Heart right ventricle (tissue), 16 donors: ENCODE results near the gene KCNQ5. TPM values are rescaled to one million over a fixed set of nuclear protein-coding genes. Genes with fewer than 3 reads are reported as not detected.

ENCODE experiments used
- ATAC-seq, 8 donors: fragments of 200-7000 bp; cut with Tn5 transposase; one replicate each; pipeline ENCODE4 v1.9.1; 2020; ENCODE audit warnings: mild to moderate bottlenecking in 8 of 8, moderate library complexity in 8 of 8, moderate number of reproducible peaks in 1 of 8
- DNase-seq, 2 donors: peaks; one replicate each; pipeline ENCODE4 v3.0.0-alpha.2; 2020
- H3K27ac ChIP-seq, 10 donors: fragments of 200-600 bp; sonication (generic) in 2 of 10; one replicate each; pipeline versions ENCODE4 v1.5.0 to v1.8.0; 2020 to 2022; ENCODE audit warnings: mild to moderate bottlenecking in 3 of 10
- H3K27me3 ChIP-seq, 7 donors: fragments of 200-600 bp; one replicate each; pipeline ENCODE4 v1.8.0; 2021 to 2022; ENCODE audit warnings: mild to moderate bottlenecking in 2 of 7
- H3K36me3 ChIP-seq, 9 donors: fragments of 200-600 bp; sonication (generic) in 1 of 9; one replicate each; pipeline versions ENCODE4 v1.5.0 to v1.8.0; 2020 to 2022; ENCODE audit warnings: mild to moderate bottlenecking in 2 of 9
- H3K4me1 ChIP-seq, 9 donors: fragments of 200-600 bp; sonication (generic) in 1 of 9; one replicate each; pipeline versions ENCODE4 v1.5.0 to v1.8.0; 2020 to 2022; ENCODE audit warnings: mild to moderate bottlenecking in 4 of 9
- H3K4me3 ChIP-seq, 10 donors: fragments of 200-600 bp; sonication (generic) in 2 of 10; one replicate each; pipeline versions ENCODE4 v1.5.0 to v1.8.0; 2020 to 2022; ENCODE audit warnings: mild to moderate bottlenecking in 7 of 10, moderate library complexity in 2 of 10
- H3K9me3 ChIP-seq, 11 donors: fragments of 200-600 bp in 10 of 11; sonication (generic) in 2 of 11; one replicate each; pipeline versions ENCODE4 v1.5.0 to v1.8.0; 2013 to 2022; ENCODE audit warnings: mild to moderate bottlenecking in 2 of 11, control low read depth in 1 of 11, moderate library complexity in 1 of 11
- CTCF ChIP-seq, 9 donors: fragments of 200-600 bp; sonication (generic) in 2 of 9; IDR thresholded peaks; one replicate each; pipeline versions ENCODE4 v1.5.0 to v1.8.0; 2021 to 2022; ENCODE audit warnings: antibody characterized with exemption in 9 of 9, mild to moderate bottlenecking in 5 of 9, moderate library complexity in 1 of 9
- WGBS, 2 donors: extraction: QIAGEN DNeasy Blood & Tissue Kit; methylation state at CpG; one replicate each; pipeline ENCODE4 v1.1.7; 2013; ENCODE audit warnings: inconsistent platforms in 1 of 2; 5-methylcytosine and 5-hydroxymethylcytosine counted together
- intact Hi-C, 10 donors: fragments of 100-400 bp; cut with DNase I; formaldehyde crosslinking; loops; one replicate each; pipeline versions ENCODE4 v1.11.1 to v1.14.2; 2022
- polyA plus RNA-seq, 2 donors: library from polyadenylated mRNA; stranded (reverse); fragments of 200-250 nt; gene quantifications; one replicate each; pipeline ENCODE4 v1.2.3, GENCODE V29; 2013
- total RNA-seq, 10 donors: library from RNA; stranded (reverse); fragmentation: NEBNext Ultra II Directional in 3 of 10; extraction: Animal tissue kit (Norgen Biotek cat#: 25700) in 3 of 10; gene quantifications; one replicate each; pipeline versions ENCODE4 v1.2.1 to v1.2.4, GENCODE V29; 2021 to 2023
- donor health status: Arrhythmogenic right ventricular cardiomyopathy.
- donor health status: ischemic (EF 13 %, LVEDD 7.1; RV severe dilation, severe dysfunction).
- donor health status: healthy with polysubstance abuse.
- donor health status: DM: no; HTN: yes; CAD: no.
- donor health status: DM: no; HTN: no; CAD: no.
- donor health status: ischemic (EF 25% LVEDD 6.9; RV normal size, moderate dysfunction).
- donor health status: ischemic (EF 25% LVEDD 5.7; RV mildly dilated, moderate dysfunction).
- donor health status: healthy.
- donor health status: DM: yes; HTN: yes; CAD: no.
- donor health status: Ischemic cardiomyopathy.
- donor health status: ischemic (EF 35%, LVEDD 5.7; RV mildly dilated, moderate dysfunction).
- donor health status: nonischemic (EF 11% LVEDD 7.7; RV severe dilation, severe dysfunction).
- donor health status: DM: yes; HTN: yes; CAD: no.
- donor health status: PGD.
- donor health status: ischemic (EF 29% LVEDD 5.4; RV normal size, mild dysfunction).
- donor health status: nonischemic (EF 23%, LVEDD 6.1; RV moderate dilation, normal function).

KCNQ5 gene
- total and polyA plus RNA-seq, 12 donors, result under 0.01 to 0.15 (median 0.12) TPM; not detected in 9

GRCh38 chr6:73054958-73055357 is 433.1 kb downstream of the KCNQ5 start:
- Histone ChIP-seq H3K27me3 (no peaks in the 10 kb centered on the region), H3K4me3 (no peak overlapping the region), H3K36me3 (no peaks in the 10 kb centered on the region), H3K27ac (no peak overlapping the region), H3K4me1 (no peaks in the 10 kb centered on the region), H3K9me3 (peaks cover 0 to 6% (median 0%) of the 10 kb centered on the region in 11 donors)
- ATAC-seq, result no peak
- intact Hi-C loops, result no loop called here
- DNase-seq, result no peak
- TF ChIP-seq CTCF (IDR thresholded peaks at IDR 0.05), result no peak
- WGBS, 2 donors, result 83 to 86% methylated on average over 11 of the region's 11 CpGs

- Histone ChIP-seq H3K36me3 (no peaks in the 10 kb centered on the region), H3K27ac (no peak overlapping the region), H3K4me1 (no peaks in the 10 kb centered on the region), H3K4me3 (no peak overlapping the region), H3K27me3 (no peaks in the 10 kb centered on the region), H3K9me3 (peaks cover 0 to 6% (median 0%) of the 10 kb centered on the region in 11 donors)
- 73 to 80% methylated on average over 3 of the region's 3 CpGs for WGBS, 2 donors
- intact Hi-C loops, result no loop called here
- DNase-seq (no peak), ATAC-seq (no peak)
- TF ChIP-seq CTCF (IDR thresholded peaks at IDR 0.05), result no peak
Measured at GRCh38 chr6:73058736-73059135, 436.9 kb downstream of the KCNQ5 start.

- Histone ChIP-seq H3K27ac (no peak overlapping the region), H3K27me3 (no peaks in the 10 kb centered on the region), H3K36me3 (no peaks in the 10 kb centered on the region), H3K4me1 (no peaks in the 10 kb centered on the region), H3K9me3 (peaks cover 0 to 6% (median 0%) of the 10 kb centered on the region in 11 donors), H3K4me3 (no peak overlapping the region)
- intact Hi-C loops, result no loop called here
- no peak for DNase-seq
- no peak for TF ChIP-seq CTCF (IDR thresholded peaks at IDR 0.05)
- WGBS, 2 donors, result 53 to 59% methylated on average over 4 of the region's 4 CpGs
- no peak for ATAC-seq
Measured at GRCh38 chr6:73062130-73062529, 440.3 kb downstream of the KCNQ5 start.

GRCh38 chr6:73062837-73063236 is 441.0 kb downstream of the KCNQ5 start:
- no peak for ATAC-seq
- intact Hi-C loops, result no loop called here
- Histone ChIP-seq H3K4me3 (no peak overlapping the region), H3K27me3 (no peaks in the 10 kb centered on the region), H3K4me1 (no peaks in the 10 kb centered on the region), H3K27ac (no peak overlapping the region), H3K9me3 (peaks cover 0 to 6% (median 0%) of the 10 kb centered on the region in 11 donors), H3K36me3 (no peaks in the 10 kb centered on the region)
- WGBS, 2 donors, result 47 to 70% methylated on average over 2 of the region's 2 CpGs
- no peak for DNase-seq
- TF ChIP-seq CTCF (IDR thresholded peaks at IDR 0.05), result no peak
